GM21526 (cell line): ENCODE results near the gene AUH.
"Not testable (repeated sequence)": the region's sequence is repeated elsewhere in the genome, so short reads cannot be mapped to it uniquely, and the experiment has no call there.

Source experiments
- ATAC-seq: cut with Tn5 transposase; IDR thresholded peaks from one replicate; pipeline ENCODE4 v1.9.1; 2021; ENCODE audit warnings: moderate library complexity; ENCODE audit not compliant: unreplicated experiment, low FRiP score

Gene AUH, protein sequence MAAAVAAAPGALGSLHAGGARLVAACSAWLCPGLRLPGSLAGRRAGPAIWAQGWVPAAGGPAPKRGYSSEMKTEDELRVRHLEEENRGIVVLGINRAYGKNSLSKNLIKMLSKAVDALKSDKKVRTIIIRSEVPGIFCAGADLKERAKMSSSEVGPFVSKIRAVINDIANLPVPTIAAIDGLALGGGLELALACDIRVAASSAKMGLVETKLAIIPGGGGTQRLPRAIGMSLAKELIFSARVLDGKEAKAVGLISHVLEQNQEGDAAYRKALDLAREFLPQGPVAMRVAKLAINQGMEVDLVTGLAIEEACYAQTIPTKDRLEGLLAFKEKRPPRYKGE

DNA sequence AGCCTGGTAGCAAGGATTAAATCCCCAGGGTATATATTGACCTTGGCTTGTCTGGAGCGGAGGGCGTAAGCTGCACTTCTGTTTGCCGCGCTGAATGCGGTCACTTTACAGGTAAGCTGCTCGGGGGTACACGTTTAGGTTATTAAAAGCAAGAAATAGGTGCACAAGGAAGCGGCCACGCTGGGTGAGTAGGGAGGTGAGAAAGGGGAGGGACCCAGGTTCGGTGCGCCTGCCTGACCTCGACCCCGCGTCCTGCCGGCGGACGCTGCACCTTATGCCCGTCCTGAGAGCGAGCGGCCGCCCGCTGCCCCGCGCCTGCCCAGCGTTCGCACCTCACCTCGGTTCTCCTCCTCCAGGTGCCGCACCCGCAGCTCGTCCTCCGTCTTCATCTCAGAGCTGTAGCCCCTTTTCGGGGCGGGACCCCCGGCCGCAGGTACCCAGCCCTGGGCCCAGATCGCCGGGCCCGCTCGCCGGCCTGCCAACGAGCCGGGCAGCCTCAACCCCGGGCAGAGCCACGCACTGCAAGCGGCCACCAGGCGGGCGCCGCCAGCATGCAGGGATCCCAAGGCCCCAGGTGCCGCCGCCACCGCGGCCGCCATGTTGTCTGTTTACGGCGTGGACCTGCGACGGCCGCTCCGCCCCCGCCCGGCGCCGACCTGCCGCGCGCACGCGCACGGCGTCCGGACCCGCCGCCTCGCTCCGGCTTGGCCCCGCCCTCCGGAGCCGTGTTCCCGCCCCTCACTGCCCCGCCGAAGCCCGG, at the start of gene AUH:
TSS of gene AUH (minus strand) at position 628 of the 760 bp plus-strand sequence. CDS start at position 599, 29 bp downstream.
- peak; percentile 72 for ATAC-seq

DNA sequence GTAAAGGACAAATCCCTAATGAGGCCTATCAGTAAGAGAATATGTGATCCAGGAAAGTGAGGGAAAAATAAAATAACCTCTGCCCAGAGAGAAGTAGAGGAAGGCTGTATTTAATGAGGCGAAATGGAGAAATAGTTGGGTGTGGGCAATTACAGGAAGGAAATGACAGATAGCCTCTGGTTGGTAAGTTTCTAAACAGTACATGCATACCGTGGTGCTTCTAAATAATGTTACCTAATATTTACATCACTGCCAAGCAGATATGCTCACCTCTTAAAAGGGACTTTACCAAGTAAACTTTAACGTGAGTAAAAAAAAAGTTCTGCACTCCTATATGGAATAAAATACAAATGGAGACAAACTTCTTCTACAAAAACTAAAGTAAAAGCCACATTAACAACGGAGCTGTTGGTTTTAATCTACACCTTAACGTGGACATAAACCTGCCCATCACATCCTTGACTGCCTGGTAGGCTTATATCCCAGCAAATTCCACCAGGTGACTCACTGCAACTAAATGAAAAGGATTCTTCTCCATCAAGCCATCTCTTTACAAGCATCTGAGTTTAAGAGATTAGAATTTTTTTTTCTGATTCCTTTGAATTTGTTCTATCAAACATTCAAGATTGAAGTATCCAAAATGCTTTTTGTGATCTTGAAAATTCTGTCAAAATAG, 49.5 kb upstream of the AUH start:
- ATAC-seq: no peak

DNA sequence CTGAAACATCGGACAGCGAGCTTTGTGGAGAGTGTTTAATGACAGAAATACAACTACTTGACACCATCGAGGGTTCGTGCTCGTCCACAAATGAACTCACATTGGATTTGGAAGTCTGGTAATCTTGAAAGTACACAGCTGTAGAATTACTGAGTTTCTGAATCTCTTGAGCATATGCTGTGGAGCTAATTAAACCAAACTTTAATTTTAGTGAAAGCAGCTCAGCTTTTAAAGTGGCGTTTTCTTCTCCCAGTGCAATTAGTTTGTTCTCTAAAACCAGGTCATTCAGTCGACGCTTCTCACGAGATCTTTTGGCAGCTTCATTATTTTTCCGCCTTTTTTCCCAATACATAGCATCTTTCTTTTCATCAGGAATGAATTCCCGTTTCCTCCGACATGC, 48.4 kb upstream of the AUH start:
- no peak for ATAC-seq

DNA sequence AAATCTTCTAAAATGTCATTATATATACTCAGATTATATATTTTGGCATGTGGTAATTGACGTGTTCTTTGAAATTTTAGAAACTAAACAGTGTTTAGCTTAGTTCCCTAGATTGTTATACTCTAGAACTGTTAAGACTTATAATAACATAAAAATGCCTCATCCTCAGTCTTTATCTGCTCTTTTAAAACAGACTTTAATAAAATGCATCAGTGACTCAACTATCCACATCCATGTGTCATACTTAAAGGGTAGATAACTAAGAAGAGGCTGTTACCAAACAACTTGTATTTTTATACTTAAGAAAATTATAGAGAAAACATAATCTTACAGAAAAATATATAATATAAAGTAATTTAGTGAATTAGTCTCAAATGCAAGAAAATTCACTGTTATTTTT, 46.8 kb upstream of the AUH start:
- no peak for ATAC-seq

DNA sequence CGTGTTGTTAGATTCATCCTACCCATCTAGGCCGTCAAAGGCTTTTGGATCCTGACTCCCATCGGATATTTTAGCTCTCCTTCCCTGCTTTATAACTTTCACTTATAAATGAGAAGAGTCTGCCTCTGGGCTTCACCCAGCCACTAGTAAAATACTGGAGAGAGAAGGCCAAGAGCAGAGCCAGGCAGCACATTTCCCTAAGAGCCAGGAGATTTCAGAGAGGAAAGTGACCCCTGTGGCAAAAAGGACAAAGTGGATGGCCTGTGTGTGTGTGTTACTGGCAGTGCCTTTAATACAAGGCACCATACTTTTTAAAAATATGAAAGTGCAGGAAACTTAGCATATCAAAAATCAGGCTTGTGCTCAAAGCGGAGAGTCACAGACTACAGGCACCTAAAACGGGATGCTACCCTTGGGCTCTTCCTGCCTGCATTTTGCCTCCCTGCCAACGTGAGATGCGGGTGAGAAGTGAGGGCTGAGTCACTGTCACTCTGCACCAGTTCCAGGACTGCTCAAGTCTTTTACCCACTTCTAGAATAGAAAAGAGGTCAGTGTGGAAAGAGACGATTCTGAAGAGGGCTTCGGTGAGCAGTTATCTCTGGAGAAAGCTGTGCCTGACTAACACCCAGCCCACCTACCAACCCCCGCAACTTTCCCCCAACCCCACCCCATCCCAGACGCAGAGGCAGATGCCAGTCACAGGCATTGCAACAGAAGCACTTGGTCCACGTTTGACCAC, 46.0 kb upstream of the AUH start:
- ATAC-seq: no peak

DNA sequence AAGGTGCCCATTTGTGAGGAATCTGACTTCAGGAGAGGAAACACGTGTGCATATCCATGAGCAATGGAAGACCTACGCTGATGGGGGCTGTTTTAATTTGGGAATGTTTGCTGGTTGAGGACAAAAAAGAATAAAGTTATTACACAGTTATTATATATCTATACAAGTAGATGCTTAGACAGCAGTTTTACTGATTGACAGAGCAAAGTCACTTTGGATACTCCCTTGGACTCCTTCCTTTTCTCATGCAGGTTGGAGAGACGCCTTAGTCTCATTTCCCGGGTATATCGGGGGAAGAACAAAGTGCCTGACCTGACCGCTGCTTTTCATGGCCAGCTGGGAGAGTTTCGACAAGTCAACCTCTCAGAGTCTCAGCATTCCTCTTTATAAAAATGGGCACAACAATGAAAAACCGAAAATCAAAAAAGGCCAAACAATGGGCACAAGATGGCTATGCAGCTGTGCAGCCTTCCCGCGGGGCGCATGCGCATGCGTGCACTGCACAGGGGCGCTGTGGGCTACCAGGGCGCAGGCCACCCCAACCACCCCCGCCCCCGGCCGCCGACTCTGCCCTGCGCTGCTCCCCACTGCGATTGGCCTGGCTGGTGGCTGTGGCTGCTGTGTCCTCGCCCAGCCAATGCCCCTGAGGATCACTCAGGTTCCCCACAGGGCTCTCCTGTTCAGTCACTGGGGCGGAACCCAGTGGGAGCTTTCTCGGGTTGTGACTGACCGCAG, 43.8 kb upstream of the AUH start:
- ATAC-seq: no peak

DNA sequence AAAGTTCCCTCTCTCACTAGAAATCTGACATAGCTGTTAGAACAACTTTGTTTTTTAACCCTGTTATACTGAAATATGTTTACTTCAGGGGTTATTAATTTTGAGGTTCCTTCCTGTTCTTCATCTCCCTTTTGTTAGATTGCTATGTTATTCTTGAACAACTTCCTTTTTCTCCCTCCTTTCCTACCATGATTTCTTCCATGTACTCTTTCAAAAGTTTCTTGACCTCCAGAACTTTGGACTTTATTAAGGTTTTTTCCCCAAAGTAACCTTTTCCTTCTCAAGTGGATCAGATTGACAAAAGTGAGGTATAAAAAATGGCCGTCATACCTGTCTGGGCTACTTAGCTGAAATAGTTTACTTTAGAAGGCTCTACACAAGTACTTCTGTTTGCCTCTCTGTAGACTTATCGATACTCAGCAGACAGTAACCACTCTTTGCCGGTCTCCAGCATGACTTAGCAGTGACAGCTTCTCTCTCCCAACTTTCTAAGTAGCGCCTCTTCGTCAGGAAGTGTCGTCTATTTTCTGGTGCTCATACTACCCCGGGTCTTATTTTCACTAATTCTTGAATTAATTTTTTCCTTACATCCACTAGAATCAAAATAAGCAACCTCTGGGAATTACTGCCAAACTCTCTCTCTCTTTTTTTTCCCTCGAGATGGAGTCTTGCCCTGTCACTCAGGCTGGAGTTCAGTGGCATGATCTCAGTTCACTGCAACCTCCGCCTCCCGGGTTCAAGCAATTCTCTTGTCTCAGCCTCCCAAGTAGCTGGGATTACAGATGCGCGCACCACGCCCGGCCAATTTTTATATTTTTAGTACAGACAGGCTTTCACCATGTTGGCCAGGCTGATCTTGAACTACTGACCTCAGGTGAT, 42.2 kb upstream of the AUH start:
- ATAC-seq: no peak

DNA sequence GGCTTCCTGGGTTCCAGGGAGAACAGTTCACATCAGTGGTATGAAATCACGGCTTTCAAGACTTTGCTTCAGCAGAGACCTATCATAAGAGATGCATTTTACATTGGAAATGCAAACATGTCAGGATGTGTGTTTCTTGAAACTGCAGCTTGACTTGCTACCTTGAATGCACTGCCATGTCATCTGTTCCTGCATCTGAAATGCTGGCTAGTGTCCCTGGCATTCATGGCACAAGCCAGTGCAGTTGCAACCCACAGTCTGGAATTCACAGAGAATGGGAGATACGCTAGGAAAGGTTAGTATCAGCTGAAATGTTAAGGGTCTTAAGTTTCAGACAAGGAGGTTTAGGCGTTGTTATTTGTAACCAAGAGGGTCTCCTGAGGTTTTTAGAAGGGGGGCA, 37.2 kb upstream of the AUH start:
- no peak for ATAC-seq

DNA sequence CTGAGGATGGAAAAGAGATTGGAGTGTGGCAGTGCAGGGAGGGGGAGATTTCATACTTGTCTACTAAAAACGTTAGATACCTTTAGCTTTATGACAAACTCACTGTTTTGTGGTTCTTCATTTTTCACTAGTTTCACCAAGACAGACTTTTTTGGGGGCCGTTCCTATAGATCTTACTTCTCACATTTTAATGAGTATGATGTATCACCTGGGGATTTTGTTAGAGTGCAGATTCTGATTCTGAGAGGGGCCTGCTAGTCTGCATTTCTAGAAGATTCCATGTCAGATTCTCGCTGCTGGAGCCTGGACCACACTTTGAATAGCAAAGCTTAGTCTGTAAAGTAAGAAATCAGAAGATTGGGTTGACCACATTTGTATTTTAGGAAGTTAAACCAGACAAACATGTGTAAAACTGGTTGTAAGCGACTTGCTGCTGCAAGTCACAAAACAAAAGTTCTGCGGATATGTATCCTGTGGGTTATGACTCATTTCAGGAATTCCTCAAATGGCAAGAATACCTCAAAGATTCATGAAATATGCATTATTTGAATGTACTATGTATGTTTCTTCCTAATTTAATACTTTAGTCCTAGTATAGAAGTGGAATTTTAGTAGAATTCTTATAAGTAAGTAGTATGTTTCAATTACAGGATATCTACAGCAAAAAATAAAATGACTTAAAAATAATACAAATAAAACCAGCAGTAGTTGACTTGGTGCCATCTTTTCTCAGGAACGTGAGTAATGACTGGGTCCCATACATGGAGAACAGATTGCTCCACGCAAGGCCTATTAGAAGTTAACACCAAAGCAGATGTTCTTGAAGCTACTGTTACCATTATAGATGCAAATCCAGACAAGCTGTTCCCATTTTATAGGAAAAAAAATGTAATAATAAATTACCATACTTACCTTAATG, 34.1 kb upstream of the AUH start:
- no peak for ATAC-seq

DNA sequence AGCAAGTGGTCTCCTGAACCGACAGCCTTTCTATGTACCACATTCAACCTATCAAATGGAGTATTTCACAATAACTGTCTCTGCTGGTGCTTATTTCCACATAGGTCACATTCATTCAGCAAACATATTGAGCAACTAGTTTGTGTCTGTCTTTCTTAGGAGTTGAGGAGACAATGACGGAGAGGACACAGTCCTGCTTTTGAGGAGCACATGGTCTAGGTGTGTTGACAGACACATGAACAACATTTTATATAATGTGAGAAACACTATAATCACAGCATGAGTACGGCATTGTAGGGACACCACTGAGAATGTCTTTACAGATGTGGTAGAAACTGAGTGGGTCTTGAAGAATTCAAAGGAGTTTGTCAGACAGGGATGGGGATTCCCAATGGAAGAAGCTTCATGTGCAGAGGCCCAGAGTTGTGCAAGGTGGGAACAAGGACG, 33.4 kb upstream of the AUH start:
- no peak for ATAC-seq

DNA sequence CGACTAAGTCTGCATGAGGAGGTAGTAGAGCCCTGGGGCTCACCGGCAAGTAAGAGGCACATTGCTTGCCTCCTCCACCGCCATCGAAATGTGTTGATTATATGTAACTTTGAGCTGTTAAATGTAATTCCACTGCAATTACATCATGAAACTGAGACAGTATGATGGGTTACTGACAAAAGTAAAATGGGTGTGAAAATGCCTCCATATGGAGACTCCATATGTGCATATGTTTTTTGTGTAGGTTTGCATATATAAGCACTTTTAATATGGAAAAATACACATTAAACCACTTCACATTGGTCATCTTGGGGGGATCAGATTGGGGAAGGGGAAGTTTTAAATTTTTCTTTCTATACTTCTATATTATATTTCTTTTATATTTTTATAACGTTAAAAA, 32.1 kb upstream of the AUH start:
- no peak for ATAC-seq

DNA sequence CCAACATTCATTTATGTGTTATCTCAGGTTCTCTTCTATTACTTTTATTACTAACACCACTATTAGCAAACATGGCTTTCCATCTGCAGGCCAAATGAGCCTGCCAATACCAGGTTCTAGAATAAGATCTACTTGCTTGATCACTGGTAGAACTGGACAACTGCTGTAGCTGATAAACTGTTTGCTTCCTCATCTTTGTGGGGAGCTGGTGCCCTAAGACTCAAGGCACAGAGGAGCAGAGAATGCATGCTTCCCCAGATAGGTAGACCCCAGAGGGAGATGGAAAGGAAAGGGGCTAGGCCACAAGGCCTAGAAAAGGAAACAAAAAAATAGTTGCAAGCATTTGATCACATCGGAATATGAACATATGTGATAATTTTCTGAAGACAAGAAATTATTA, 30.7 kb upstream of the AUH start:
- ATAC-seq: no peak

DNA sequence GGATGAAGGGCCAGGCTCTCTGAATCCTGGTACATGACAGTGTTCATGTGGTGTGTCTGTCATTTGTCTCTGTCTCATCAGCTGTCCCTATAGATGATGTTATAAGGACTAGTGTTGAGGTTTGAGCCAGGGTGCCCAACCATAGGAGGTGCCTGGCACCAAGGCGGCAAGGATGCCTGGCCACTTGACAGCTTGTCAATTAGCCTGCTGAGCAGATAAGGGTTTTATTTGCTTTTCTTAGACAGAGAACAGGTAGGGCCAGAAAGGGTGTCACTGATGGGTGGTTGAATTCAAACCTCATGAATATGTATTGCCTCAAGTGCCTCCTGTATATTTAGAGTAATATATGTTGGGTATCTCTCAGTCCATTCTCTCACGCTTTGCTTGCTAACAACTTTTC, 30.1 kb upstream of the AUH start:
- no peak for ATAC-seq

DNA sequence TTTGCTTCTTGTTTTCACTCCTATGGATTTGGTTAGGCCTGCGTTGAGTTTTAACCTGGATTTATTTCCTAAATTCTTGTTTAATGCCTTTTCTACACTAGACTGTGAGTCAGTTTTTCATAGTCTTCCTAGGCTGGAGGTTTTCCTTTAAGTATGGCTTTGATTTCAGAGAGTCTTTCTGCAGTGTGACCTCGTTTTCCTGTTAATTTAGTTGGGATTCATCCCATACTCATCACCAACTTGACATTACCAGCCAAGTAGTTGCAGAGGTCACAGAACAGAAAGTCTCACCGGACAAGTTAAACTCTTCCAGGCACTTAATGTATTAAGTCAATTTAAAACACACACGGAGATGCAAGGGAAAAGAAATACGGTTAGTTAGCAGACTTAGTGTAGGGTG, 29.7 kb upstream of the AUH start:
- no peak for ATAC-seq

DNA sequence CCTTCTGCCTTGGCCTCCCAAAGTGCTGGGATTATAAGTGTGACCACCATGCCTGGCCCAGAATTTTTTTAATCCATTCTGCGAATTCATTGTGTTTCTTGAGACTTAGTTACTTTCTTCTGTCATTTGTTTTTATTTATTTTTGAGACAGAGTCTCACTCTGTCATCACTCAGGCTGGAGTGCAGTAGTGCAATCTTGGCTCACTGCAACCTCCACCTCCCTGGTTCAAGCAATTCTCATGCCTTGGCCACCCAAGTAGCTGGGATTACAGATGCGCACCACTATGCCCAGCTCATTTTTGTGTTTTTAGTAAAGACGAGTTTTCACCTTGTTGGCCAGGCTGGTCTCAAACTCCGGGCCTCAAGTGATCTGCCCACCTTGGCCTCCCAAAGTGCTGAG, 28.0 kb upstream of the AUH start:
- not testable (repeated sequence) for ATAC-seq

DNA sequence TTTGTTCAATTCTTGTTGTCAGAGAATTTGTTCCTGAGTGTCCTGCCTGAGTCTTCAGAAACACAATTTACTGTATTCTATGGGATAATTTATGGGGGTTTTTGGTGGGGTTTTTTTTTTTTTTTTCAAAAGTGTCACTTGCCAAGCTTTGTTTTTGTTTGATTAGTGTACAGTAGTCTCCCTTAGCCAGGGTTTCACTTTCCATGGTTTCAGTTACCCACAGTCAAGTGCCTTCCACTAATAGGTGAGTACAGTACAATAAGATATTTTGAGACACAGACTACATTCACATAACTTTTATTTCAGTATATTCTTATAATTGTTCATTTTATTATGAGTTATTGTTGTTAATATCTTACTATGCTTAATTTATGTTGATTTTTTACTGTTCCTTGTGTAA, 25.0 kb upstream of the AUH start:
- ATAC-seq: no peak

DNA sequence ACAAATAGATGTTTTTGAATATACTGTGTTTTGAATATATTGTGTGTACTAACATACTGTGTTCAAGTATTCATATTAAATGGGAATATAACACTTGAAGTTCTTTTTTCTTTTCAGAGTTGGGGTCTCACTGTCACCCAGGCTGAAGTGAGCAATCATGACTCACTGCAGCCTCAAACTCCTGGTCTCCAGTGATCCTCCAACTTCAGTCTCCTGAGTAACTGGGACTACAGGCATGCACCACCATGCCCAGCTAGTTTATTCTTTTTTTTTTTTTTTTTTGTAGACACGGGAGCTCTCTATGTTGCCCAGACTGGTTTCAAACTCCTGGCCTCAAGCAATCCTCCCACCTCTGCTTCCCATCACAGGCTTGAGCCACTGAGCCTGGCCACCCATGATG, 23.2 kb upstream of the AUH start:
- ATAC-seq: no peak

DNA sequence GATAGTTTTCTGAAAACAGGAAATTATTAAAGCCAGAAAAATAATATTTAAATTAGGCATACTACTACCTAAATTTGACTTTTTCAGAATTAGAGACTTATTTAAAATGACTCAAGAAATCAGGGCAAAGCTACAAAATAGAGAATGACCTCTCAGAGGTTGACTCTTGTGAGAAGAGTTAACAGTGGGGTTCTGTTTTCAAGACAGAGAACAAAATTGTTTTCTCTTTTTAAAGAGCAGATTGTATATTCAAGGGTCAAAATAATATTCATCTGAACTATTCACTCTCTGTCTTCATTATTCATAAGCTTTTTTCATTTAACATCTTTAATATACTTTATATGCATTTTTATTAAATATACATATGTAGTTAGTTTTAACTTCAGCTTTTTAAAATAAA, 21.9 kb upstream of the AUH start:
- ATAC-seq: no peak
